Smooth muscle cell (in vitro differentiated cells): ENCODE measurements around the gene FBXW8. TPM values are rescaled to one million over a fixed set of nuclear protein-coding genes. Genes with fewer than 3 reads are reported as not detected.

Experiments used
- DNase-seq: peaks from one replicate; lab custom pipeline; 2025; ENCODE audit not compliant: unreplicated experiment; lab: John Stamatoyannopoulos, UW
- H2AFZ ChIP-seq: fragments of 200-600 bp; sonication (generic); 2 replicates; pipeline ENCODE4 v1.6.0; 2016; ENCODE audit warnings: antibody characterized with exemption, low read depth, mild to moderate bottlenecking
- H3F3A ChIP-seq: fragments of 200-600 bp; sonication (generic); 2 replicates; pipeline ENCODE4 v1.6.0; 2017; ENCODE audit warnings: antibody characterized with exemption, low read depth
- H3K27ac ChIP-seq: fragments of 200-600 bp; sonication (generic); 2 replicates; pipeline ENCODE4 v1.5.1; 2016; ENCODE audit warnings: low read depth, mild to moderate bottlenecking
- H3K27me3 ChIP-seq: fragments of 200-600 bp; sonication (generic); 2 replicates; pipeline ENCODE4 v1.6.1; 2016; ENCODE audit warnings: low read depth, mild to moderate bottlenecking
- H3K36me3 ChIP-seq: fragments of 200-600 bp; sonication (generic); 2 replicates; pipeline ENCODE4 v1.5.1; 2016; ENCODE audit warnings: low read depth
- H3K4me1 ChIP-seq: fragments of 200-600 bp; sonication (generic); 2 replicates; pipeline ENCODE4 v1.5.1; 2016; ENCODE audit warnings: low read depth
- H3K4me2 ChIP-seq: fragments of 200-600 bp; sonication (generic); 2 replicates; pipeline ENCODE4 v1.6.0; 2016; ENCODE audit warnings: mild to moderate bottlenecking
- H3K4me3 ChIP-seq: fragments of 200-600 bp; sonication (generic); 2 replicates; pipeline ENCODE4 v1.5.1; 2016; ENCODE audit warnings: mild to moderate bottlenecking
- H3K79me2 ChIP-seq: fragments of 200-600 bp; sonication (generic); 2 replicates; pipeline ENCODE4 v1.6.0; 2016; ENCODE audit warnings: low read depth, mild to moderate bottlenecking
- H3K9ac ChIP-seq: fragments of 200-600 bp; sonication (generic); 2 replicates; pipeline ENCODE4 v1.6.0; 2016; ENCODE audit warnings: low read depth
- H3K9me3 ChIP-seq: fragments of 200-600 bp; sonication (generic); replicated peaks from 2 replicates; pipeline ENCODE4 v1.5.1; 2016; ENCODE audit warnings: low read depth
- H4K20me1 ChIP-seq: fragments of 200-600 bp; sonication (generic); 2 replicates; pipeline ENCODE4 v1.6.0; 2016; ENCODE audit warnings: low read depth
- CTCF ChIP-seq: fragments of 200-600 bp; sonication (generic); IDR thresholded peaks from 2 replicates; pipeline ENCODE4 v1.5.1; 2017; ENCODE audit warnings: borderline replicate concordance, mild to moderate bottlenecking, antibody characterized with exemption; ENCODE audit not compliant: insufficient read depth, poor library complexity, severe bottlenecking
- WGBS: methylation state at CpG from one replicate; pipeline ENCODE4 v1.1.7; 2016; ENCODE audit warnings: low lambda C conversion rate; 5-methylcytosine and 5-hydroxymethylcytosine counted together
- polyA plus RNA-seq: library from polyadenylated mRNA; unstranded; fragments of >200 nt; fragmentation: Nextera tagmentation; extraction: Ambion mirVana; gene quantifications from 2 replicates; pipeline ENCODE4 v1.2.1, GENCODE V29; 2016
- total RNA-seq: library from RNA; depleted of rRNA; stranded (reverse); fragments of >200 nt; gene quantifications from 2 replicates; pipeline ENCODE4 v1.2.3, GENCODE V29; 2014

Gene FBXW8
- total and polyA plus RNA-seq, 2 experiments from 2014 or later, result 16.9 to 18.3 TPM

GRCh38 chr12:117017807-117018206 lies 107.1 kb downstream of the FBXW8 start:
- no peak for TF ChIP-seq CTCF
- Histone ChIP-seq H3K9ac (no peak overlapping the region), H3K4me3 (no peak overlapping the region), H3K4me2 (no peak overlapping the region), H2AFZ (no peak overlapping the region), H4K20me1 (peaks cover 43% of the 10 kb centered on the region), H3K36me3 (peaks cover 7% of the 10 kb centered on the region), H3K79me2 (no peaks in the 10 kb centered on the region), H3K9me3 (no peaks in the 10 kb centered on the region), H3K27me3 (no peaks in the 10 kb centered on the region), H3F3A (no peaks in the 10 kb centered on the region), H3K27ac (no peak overlapping the region), H3K4me1 (no peaks in the 10 kb centered on the region)
- no peak for DNase-seq
- 95% methylated on average over 9 of the region's 9 CpGs for WGBS

- Histone ChIP-seq H4K20me1 (peaks cover 48% of the 10 kb centered on the region), H3K27me3 (no peaks in the 10 kb centered on the region), H3K9me3 (no peaks in the 10 kb centered on the region), H2AFZ (no peak overlapping the region), H3K4me1 (no peaks in the 10 kb centered on the region), H3K79me2 (no peaks in the 10 kb centered on the region), H3K4me3 (no peak overlapping the region), H3F3A (no peaks in the 10 kb centered on the region), H3K27ac (no peak overlapping the region), H3K4me2 (no peak overlapping the region), H3K9ac (no peak overlapping the region), H3K36me3 (peaks cover 7% of the 10 kb centered on the region)
- 97% methylated on average over 14 of the region's 14 CpGs for WGBS
- TF ChIP-seq CTCF, result no peak
- DNase-seq, result no peak
Measured at GRCh38 chr12:117018276-117018675, 107.5 kb downstream of the FBXW8 start.

GRCh38 chr12:117018685-117019084 lies 107.9 kb downstream of the FBXW8 start:
- H3K79me2 ChIP-seq, result no peaks in the 10 kb centered on the region
- H3K4me2 ChIP-seq, result no peak overlapping the region
- no peaks in the 10 kb centered on the region for H3K27me3 ChIP-seq
- peaks cover 7% of the 10 kb centered on the region for H3K36me3 ChIP-seq
- 95% methylated on average over 3 of the region's 3 CpGs for WGBS
- no peak for DNase-seq
- H3K27ac ChIP-seq, result no peak overlapping the region
- no peaks in the 10 kb centered on the region for H3F3A ChIP-seq
- no peak for TF ChIP-seq CTCF
- H2AFZ ChIP-seq, result no peak overlapping the region
- H4K20me1 ChIP-seq, result peaks cover 52% of the 10 kb centered on the region
- no peak overlapping the region for H3K4me3 ChIP-seq
- no peaks in the 10 kb centered on the region for H3K4me1 ChIP-seq
- no peaks in the 10 kb centered on the region for H3K9me3 ChIP-seq
- no peak overlapping the region for H3K9ac ChIP-seq

- H2AFZ ChIP-seq, result no peak overlapping the region
- H3K4me3 ChIP-seq, result no peak overlapping the region
- 95% methylated on average over 12 of the region's 12 CpGs for WGBS
- peaks cover 7% of the 10 kb centered on the region for H3K36me3 ChIP-seq
- no peaks in the 10 kb centered on the region for H3K27me3 ChIP-seq
- no peak for DNase-seq
- no peak for TF ChIP-seq CTCF
- peaks cover 54% of the 10 kb centered on the region for H4K20me1 ChIP-seq
- H3K4me2 ChIP-seq, result no peak overlapping the region
- H3K9me3 ChIP-seq, result no peaks in the 10 kb centered on the region
- no peaks in the 10 kb centered on the region for H3K79me2 ChIP-seq
- H3K27ac ChIP-seq, result no peak overlapping the region
- no peak overlapping the region for H3K9ac ChIP-seq
- no peaks in the 10 kb centered on the region for H3F3A ChIP-seq
- no peaks in the 10 kb centered on the region for H3K4me1 ChIP-seq
Measured at GRCh38 chr12:117019866-117020265, 109.1 kb downstream of the FBXW8 start.
